PC-9 (cell line): ENCODE results near the gene ANKIB1.

Experiments used
- EZH2 ChIP-seq: fragments of 200-600 bp; sonication (generic); IDR thresholded peaks from 2 replicates; pipeline ENCODE4 v1.8.0; 2017; ENCODE audit warnings: antibody characterized with exemption, low read depth
- TF ChIP-seq, protein P1 (sequence below): fragments of 200-600 bp; sonication (generic); conservative IDR thresholded peaks from 2 replicates; pipeline ENCODE4 v1.6.1; 2017; ENCODE audit warnings: mixed run types, antibody characterized with exemption, mild to moderate bottlenecking, moderate library complexity

DNA sequence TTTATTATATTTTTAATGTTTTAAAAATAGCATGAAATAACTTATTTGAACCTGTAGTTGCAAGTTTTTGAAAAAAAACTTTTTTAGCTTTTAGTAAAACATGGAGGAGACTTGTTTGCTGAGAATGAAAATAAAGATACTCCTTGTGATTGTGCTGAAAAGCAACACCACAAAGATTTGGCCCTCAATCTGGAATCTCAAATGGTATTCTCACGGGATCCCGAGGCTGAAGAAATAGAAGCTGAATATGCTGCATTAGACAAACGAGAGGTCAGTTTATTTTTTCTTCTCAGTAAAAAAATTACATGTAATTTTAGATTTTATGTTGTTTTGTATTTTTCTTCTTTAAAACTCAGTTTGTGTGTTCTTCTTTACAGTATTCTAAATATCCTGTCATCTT lies 73.5 kb downstream of the ANKIB1 start:
- TF ChIP-seq, protein P1, sequence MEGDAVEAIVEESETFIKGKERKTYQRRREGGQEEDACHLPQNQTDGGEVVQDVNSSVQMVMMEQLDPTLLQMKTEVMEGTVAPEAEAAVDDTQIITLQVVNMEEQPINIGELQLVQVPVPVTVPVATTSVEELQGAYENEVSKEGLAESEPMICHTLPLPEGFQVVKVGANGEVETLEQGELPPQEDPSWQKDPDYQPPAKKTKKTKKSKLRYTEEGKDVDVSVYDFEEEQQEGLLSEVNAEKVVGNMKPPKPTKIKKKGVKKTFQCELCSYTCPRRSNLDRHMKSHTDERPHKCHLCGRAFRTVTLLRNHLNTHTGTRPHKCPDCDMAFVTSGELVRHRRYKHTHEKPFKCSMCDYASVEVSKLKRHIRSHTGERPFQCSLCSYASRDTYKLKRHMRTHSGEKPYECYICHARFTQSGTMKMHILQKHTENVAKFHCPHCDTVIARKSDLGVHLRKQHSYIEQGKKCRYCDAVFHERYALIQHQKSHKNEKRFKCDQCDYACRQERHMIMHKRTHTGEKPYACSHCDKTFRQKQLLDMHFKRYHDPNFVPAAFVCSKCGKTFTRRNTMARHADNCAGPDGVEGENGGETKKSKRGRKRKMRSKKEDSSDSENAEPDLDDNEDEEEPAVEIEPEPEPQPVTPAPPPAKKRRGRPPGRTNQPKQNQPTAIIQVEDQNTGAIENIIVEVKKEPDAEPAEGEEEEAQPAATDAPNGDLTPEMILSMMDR: no peak
- TF ChIP-seq EZH2: no peak
